ENCODE results near the gene PCDH7. TPM values are rescaled to one million over a fixed set of nuclear protein-coding genes. Genes with fewer than 3 reads are reported as not detected.

PCDH7 gene
- total and polyA plus RNA-seq, 2 experiments from 2014 or later = 0.24 to 1.1 TPM

- in situ Hi-C loops (cut with MboI) = no loop called here
- H4K20me1 ChIP-seq (ENCODE audit: insufficient read depth) = no peaks in the 10 kb centered on the region
- no peak overlapping the region for H2AFZ ChIP-seq
- no peak overlapping the region for H3K4me3 ChIP-seq
- H3K9ac ChIP-seq = no peak overlapping the region
- H3K4me1 ChIP-seq (ENCODE audit: insufficient read depth) = no peaks in the 10 kb centered on the region
- no peak for TF ChIP-seq EZH2 (IDR thresholded peaks at IDR 0.05; ENCODE audit: insufficient read depth, poor library complexity, severe bottlenecking)
- no peak for TF ChIP-seq EZH2phosphoT487 (IDR thresholded peaks at IDR 0.05; ENCODE audit: insufficient read depth, low read depth)
- WGBS, 2 experiments (ENCODE audit: low coverage in 1 of 2, low lambda C conversion rate in 2 of 2, missing lambda C conversion rate in 2 of 2) = 36 to 52% methylated on average over 6 of the region's 6 CpGs
- no peaks in the 10 kb centered on the region for H3K36me3 ChIP-seq (ENCODE audit: low read depth)
- no peak overlapping the region for H3K4me2 ChIP-seq (ENCODE audit: unreplicated experiment)
- H3K27ac ChIP-seq = no peak overlapping the region
- H3F3A ChIP-seq (ENCODE audit: insufficient read depth) = no peaks in the 10 kb centered on the region
- no peaks in the 10 kb centered on the region for H3K27me3 ChIP-seq (replicated peaks; ENCODE audit: insufficient read depth)
- no peaks in the 10 kb centered on the region for H3K9me2 ChIP-seq (ENCODE audit: insufficient read depth)
- H3K79me2 ChIP-seq (ENCODE audit: insufficient read depth) = no peaks in the 10 kb centered on the region
- no peaks in the 10 kb centered on the region for H3K9me3 ChIP-seq (ENCODE audit: low read depth)
- no peak for DNase-seq
Measured at GRCh38 chr4:30769093-30769492, 48.9 kb downstream of the PCDH7 start.

- DNase-seq = no peak
- Histone ChIP-seq H3K27me3 (replicated peaks; ENCODE audit: insufficient read depth) (no peaks in the 10 kb centered on the region), H3K4me2 (ENCODE audit: unreplicated experiment) (no peak overlapping the region), H4K20me1 (ENCODE audit: insufficient read depth) (no peaks in the 10 kb centered on the region), H3K4me3 (no peak overlapping the region), H3F3A (ENCODE audit: insufficient read depth) (no peaks in the 10 kb centered on the region), H3K9ac (no peak overlapping the region), H3K4me1 (ENCODE audit: insufficient read depth) (no peaks in the 10 kb centered on the region), H3K9me3 (ENCODE audit: low read depth) (no peaks in the 10 kb centered on the region), H3K27ac (no peak overlapping the region), H3K36me3 (ENCODE audit: low read depth) (no peaks in the 10 kb centered on the region), H3K9me2 (ENCODE audit: insufficient read depth) (no peaks in the 10 kb centered on the region), H3K79me2 (ENCODE audit: insufficient read depth) (no peaks in the 10 kb centered on the region), H2AFZ (no peak overlapping the region)
- 17 to 21% methylated on average over 2 of the region's 2 CpGs for WGBS, 2 experiments (ENCODE audit: low coverage in 1 of 2, low lambda C conversion rate in 2 of 2, missing lambda C conversion rate in 2 of 2)
- in situ Hi-C loops (cut with MboI) = no loop called here
- no peak for TF ChIP-seq EZH2phosphoT487 (IDR thresholded peaks at IDR 0.05; ENCODE audit: insufficient read depth, low read depth)
- TF ChIP-seq EZH2 (IDR thresholded peaks at IDR 0.05; ENCODE audit: insufficient read depth, poor library complexity, severe bottlenecking) = no peak
Measured at GRCh38 chr4:30770049-30770549, 49.9 kb downstream of the PCDH7 start.

GRCh38 chr4:30770812-30771211 lies 50.6 kb downstream of the PCDH7 start:
- Histone ChIP-seq H3K9me3 (ENCODE audit: low read depth) (no peaks in the 10 kb centered on the region), H3K4me2 (ENCODE audit: unreplicated experiment) (no peak overlapping the region), H3F3A (ENCODE audit: insufficient read depth) (no peaks in the 10 kb centered on the region), H4K20me1 (ENCODE audit: insufficient read depth) (no peaks in the 10 kb centered on the region), H3K4me1 (ENCODE audit: insufficient read depth) (no peaks in the 10 kb centered on the region), H3K36me3 (ENCODE audit: low read depth) (no peaks in the 10 kb centered on the region), H2AFZ (no peak overlapping the region), H3K9ac (no peak overlapping the region), H3K27ac (no peak overlapping the region), H3K4me3 (no peak overlapping the region), H3K79me2 (ENCODE audit: insufficient read depth) (no peaks in the 10 kb centered on the region), H3K9me2 (ENCODE audit: insufficient read depth) (no peaks in the 10 kb centered on the region), H3K27me3 (replicated peaks; ENCODE audit: insufficient read depth) (no peaks in the 10 kb centered on the region)
- in situ Hi-C loops (cut with MboI) = no loop called here
- 33 to 47% methylated on average over 2 of the region's 2 CpGs for WGBS, 2 experiments (ENCODE audit: low coverage in 1 of 2, low lambda C conversion rate in 2 of 2, missing lambda C conversion rate in 2 of 2)
- DNase-seq = no peak
- TF ChIP-seq EZH2phosphoT487 (IDR thresholded peaks at IDR 0.05; ENCODE audit: insufficient read depth, low read depth) = no peak
- TF ChIP-seq EZH2 (IDR thresholded peaks at IDR 0.05; ENCODE audit: insufficient read depth, poor library complexity, severe bottlenecking) = no peak

DNA sequence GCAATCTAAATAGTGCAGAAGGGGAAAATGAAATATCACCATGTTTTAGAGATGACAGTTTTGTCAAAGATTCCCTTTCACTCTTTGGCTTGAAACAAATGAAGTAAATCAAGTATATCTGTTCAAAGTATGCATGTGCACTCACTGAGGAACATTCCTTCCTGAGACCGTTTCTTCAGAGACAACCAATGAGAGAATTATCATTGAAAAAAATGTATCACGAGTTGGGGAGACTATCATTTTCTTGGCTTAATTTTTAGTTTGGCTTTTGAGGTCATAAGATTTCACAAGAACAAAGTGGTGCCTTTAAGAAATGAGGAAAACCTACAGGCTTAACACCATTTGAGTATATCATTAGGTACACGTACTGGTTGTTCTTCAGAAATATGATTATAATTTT lies 56.3 kb downstream of the PCDH7 start:
- no peaks in the 10 kb centered on the region for H3K4me1 ChIP-seq (ENCODE audit: insufficient read depth)
- H3K4me3 ChIP-seq = no peak overlapping the region
- no peaks in the 10 kb centered on the region for H3F3A ChIP-seq (ENCODE audit: insufficient read depth)
- no peaks in the 10 kb centered on the region for H3K9me3 ChIP-seq (ENCODE audit: low read depth)
- no peak overlapping the region for H3K27ac ChIP-seq
- 33 to 49% methylated on average over 3 of the region's 3 CpGs for WGBS, 2 experiments (ENCODE audit: low coverage in 1 of 2, low lambda C conversion rate in 2 of 2, missing lambda C conversion rate in 2 of 2)
- H2AFZ ChIP-seq = no peak overlapping the region
- in situ Hi-C loops (cut with MboI) = no loop called here
- no peaks in the 10 kb centered on the region for H4K20me1 ChIP-seq (ENCODE audit: insufficient read depth)
- DNase-seq = no peak
- TF ChIP-seq EZH2 (IDR thresholded peaks at IDR 0.05; ENCODE audit: insufficient read depth, poor library complexity, severe bottlenecking) = no peak
- TF ChIP-seq EZH2phosphoT487 (IDR thresholded peaks at IDR 0.05; ENCODE audit: insufficient read depth, low read depth) = no peak
- H3K4me2 ChIP-seq (ENCODE audit: unreplicated experiment) = no peak overlapping the region
- no peaks in the 10 kb centered on the region for H3K79me2 ChIP-seq (ENCODE audit: insufficient read depth)
- no peaks in the 10 kb centered on the region for H3K36me3 ChIP-seq (ENCODE audit: low read depth)
- no peak overlapping the region for H3K9ac ChIP-seq
- no peaks in the 10 kb centered on the region for H3K27me3 ChIP-seq (replicated peaks; ENCODE audit: insufficient read depth)
- no peaks in the 10 kb centered on the region for H3K9me2 ChIP-seq (ENCODE audit: insufficient read depth)

GRCh38 chr4:30776921-30777415 lies 56.8 kb downstream of the PCDH7 start:
- no peaks in the 10 kb centered on the region for H3K9me3 ChIP-seq (ENCODE audit: low read depth)
- in situ Hi-C loops (cut with MboI) = no loop called here
- no peak overlapping the region for H2AFZ ChIP-seq
- H3K4me2 ChIP-seq (ENCODE audit: unreplicated experiment) = no peak overlapping the region
- no peaks in the 10 kb centered on the region for H3K4me1 ChIP-seq (ENCODE audit: insufficient read depth)
- H3K36me3 ChIP-seq (ENCODE audit: low read depth) = no peaks in the 10 kb centered on the region
- H4K20me1 ChIP-seq (ENCODE audit: insufficient read depth) = no peaks in the 10 kb centered on the region
- H3K4me3 ChIP-seq = no peak overlapping the region
- no peaks in the 10 kb centered on the region for H3K9me2 ChIP-seq (ENCODE audit: insufficient read depth)
- 20 to 21% methylated on average over 2 of the region's 2 CpGs for WGBS, 2 experiments (ENCODE audit: low coverage in 1 of 2, low lambda C conversion rate in 2 of 2, missing lambda C conversion rate in 2 of 2)
- DNase-seq = no peak
- no peaks in the 10 kb centered on the region for H3K79me2 ChIP-seq (ENCODE audit: insufficient read depth)
- no peak overlapping the region for H3K9ac ChIP-seq
- H3K27me3 ChIP-seq (replicated peaks; ENCODE audit: insufficient read depth) = no peaks in the 10 kb centered on the region
- H3F3A ChIP-seq (ENCODE audit: insufficient read depth) = no peaks in the 10 kb centered on the region
- TF ChIP-seq EZH2phosphoT487 (IDR thresholded peaks at IDR 0.05; ENCODE audit: insufficient read depth, low read depth) (no peak), EZH2 (IDR thresholded peaks at IDR 0.05; ENCODE audit: insufficient read depth, poor library complexity, severe bottlenecking) (no peak)
- H3K27ac ChIP-seq = no peak overlapping the region
